Measurements from ENCODE around the gene USP10.

The USP10 gene

DNA sequence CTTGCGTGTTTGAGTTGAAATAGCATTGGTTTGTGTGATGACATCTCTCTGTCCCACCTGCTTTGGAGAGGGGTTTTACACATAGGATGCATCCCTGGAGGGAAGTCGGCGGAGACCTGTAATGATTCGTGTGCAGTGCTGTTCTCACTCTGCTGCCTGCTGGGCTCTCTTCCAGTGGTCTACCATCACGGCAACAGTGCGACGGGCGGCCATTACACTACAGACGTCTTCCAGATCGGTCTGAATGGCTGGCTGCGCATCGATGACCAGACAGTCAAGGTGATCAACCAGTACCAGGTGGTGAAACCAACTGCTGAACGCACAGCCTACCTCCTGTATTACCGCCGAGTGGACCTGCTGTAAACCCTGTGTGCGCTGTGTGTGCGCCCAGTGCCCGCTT is 78.9 kb downstream of the USP10 start:
- no peak for DNase-seq

DNA sequence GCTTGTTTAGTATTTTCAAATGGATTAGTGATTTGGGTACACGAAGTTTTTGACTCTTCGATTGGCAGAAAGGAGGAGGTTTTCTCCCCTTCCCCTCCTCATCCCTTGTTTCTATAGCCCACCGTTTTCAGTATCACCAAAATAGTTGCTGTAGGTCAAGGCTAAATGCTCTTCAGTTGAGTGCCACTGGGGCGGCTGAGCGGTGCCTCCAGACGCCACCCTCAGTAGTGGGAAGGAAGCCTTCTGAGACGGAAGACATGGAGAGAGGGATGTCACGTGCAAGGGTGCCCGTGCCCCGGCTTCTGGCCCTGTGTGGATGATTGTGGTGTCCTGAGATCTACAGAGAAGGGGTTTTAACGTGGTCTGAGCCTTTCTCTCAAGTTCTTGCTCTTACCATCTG is 80.3 kb downstream of the USP10 start:
- no peak for DNase-seq

GRCh38 chr16:84780544-84781376 is 81.0 kb downstream of the USP10 start:
- DNase-seq: no peak

GRCh38 chr16:84782846-84783245 is 83.0 kb downstream of the USP10 start:
- no peak for DNase-seq

DNA sequence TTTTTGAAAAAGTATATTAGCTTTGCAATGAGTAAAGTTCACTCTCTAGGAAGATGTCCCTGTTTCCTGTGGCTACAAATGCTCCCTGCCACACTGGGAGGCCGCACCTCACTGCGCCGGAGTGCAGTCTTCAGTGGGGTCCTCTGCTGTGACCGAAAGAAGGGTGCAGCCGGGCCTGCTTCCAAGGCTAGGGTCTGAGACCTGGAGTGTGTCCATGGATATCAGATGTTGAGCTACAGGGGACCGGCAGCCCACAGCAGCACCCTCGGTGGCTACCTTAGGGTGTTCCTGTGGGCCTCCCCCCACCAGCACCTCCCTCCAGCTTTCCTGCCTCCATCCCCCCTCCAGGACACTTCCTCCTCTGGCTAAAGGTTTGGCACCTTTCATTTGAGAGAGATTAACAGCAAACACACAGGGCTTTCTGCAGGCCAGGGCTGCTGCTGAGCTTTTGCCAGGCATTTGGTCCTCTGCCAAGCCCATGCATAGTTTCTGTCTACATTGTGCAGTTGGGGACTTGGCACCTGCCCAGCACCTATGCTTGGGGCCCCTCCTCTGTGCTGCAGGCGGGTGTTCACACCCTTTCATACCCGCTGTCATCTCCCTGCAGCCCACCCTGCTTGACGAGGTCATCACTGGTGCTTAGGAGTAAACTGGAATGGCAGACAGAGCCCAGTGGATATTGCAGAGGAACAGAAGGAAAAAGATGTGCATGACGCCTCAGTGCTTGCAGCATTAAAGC is 86.2 kb downstream of the USP10 start:
- DNase-seq: no peak

- no peak for DNase-seq
These were observed 86.9 kb downstream of the USP10 start for GRCh38 chr16:84786605-84787262.

GRCh38 chr16:84787263-84787622 is 87.4 kb downstream of the USP10 start:
- DNase-seq: no peak

DNA sequence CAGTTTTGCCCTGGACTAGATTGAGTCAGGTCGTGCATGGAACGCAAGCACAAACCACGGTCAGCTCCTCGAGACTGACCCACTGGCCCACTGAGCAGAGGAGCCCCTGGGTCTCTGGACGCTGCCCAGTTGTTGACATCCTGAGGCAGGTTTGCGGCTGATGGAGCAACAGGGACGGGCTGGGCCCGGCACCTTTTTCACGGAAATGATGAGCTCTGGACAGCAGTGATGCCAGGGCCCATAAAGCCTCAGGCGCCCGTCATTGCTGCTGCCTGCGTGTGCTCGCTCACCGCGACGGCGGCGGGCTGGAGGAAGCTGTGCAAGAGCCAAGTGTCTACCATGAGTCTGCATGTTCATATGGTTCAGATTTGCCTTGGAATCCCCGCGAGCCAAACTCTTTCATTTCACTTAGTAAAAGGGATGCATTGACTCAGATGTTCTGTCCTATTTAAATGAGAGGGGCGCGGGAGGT is 89.2 kb downstream of the USP10 start:
- DNase-seq: no peak

- no peak for DNase-seq
These were observed 89.6 kb downstream of the USP10 start for GRCh38 chr16:84789431-84789830.

DNA sequence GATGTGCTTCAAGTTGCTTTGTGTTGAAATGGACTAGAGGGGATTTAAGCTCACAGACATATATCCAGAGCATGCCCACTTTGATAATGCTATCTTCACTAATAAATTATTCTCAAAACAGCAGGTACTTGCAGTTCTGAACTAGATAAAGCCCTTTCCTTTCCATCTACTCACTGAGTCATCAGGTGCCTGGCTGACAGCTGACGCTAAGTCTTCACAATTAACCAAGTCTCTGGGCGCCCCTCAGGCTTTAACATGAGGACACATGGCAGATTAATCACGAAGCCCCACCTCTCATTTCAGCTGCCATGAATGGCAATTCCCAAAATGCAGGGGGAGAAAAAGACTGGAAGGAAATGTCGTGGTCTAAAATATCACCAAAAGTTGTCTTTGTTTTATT is 90.5 kb downstream of the USP10 start:
- no peak for DNase-seq

DNA sequence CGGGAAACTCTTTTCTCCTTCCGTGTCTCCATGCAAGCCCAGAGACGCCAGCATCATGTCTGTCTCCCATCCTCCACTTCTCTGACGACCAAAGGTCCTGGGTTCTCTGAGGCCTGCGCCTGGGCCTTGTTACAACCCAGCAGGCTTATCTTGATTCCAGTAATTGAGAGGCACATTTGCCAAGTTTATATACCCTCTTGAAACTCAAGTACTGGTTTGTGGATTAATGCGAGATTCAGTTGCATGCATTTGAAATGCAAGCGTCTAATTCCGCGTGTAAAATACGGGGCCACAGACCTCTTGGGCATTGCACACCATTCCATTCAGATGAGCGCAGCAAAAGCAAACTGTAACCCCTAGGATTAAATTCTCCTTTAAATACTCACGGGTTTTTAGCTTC is 91.3 kb downstream of the USP10 start:
- no peak for DNase-seq

DNA sequence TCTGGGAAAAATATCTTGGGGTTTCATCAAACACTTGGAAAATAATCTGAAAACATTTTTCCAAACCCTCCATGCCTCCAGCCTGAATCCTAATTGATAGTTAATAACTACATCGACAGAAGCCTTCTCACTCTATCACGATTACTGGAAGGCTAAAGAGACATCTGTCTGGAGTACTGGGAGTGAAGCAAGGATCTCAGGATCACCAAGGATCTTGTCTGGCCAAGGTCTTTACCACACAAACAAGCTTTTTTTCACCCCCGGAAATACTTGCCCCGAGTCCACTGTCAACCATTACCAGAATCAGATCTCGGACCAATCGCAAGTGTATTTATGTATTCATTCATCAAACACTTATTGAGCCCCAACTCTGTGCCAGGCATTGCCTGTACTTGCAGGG is 91.7 kb downstream of the USP10 start:
- no peak for DNase-seq

- no peak for DNase-seq
These were observed 94.4 kb downstream of the USP10 start for GRCh38 chr16:84794186-84794585.

GRCh38 chr16:84794626-84795025 is 94.8 kb downstream of the USP10 start:
- DNase-seq: no peak

DNA sequence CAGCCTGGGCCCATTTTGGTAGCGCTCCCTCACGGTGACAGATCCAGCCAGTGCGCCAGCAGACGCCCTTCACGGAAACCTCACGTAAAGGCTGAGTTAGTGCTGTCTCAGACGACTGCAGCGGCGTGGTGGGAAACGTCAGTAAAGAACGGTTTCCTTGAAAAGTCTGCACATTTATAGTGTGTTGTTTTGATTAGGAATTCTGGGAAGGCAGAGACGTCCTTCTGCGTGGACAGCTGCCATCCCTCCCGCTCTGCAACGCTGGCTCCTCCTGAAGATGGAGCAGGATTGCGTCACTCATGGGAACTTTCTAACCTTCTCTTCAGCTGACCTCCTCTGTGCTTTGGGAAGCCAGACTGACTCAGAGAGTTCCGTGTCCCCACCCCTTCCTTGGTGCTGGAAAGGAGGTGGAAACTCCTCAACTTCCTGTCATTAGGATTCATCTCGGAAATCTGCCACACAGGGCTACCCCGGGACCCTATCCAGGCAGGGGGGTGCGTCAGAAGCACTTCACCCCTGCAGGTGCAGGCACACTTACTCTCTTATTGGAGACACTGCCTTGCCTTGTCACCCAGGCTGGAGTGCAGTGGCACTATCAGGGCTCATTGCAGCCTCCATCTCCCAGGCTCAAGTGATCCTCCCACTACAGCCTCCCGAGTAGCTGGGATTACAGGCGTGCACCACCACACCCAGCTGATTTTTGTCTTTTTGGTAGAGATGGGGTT is 95.7 kb downstream of the USP10 start:
- DNase-seq: no peak

DNA sequence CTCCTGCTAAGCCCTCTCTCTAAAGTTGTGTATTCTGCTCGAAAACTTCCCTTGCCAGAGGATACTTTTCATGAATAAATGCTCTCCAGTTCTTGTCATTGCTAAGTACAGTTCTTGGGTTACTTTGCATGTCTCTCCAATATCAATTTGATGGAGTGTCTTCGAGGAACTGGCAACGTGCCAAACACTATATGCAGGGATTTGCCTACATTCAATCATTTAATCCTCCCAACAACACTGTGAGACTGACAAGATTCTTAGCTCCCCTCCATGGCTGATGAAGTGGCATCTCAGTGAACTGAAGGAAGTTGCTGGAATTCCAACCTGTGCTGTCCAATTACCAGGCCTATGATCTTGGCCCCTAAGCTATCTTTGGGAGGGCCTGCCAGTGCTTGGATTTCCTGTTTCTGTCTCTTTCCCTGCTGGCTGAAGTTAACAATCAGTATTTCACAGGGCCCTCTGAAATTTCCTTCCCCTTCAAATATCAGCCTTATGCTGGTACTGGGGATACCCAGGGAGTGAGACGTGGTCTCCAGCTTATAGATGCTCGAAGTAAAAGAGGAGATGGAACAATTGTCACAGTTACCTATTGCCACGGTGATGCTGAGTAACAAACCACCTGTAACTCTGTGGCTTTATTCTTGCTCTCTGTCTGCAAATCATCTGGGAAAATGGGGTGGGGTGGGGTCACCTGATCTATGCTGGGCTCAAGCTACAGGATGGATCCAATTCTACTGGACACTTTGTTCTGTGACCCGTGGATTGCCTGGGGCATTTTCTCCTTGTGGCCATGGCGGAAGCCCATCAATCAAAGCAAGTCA is 100.6 kb downstream of the USP10 start:
- DNase-seq: no peak

GRCh38 chr16:84803146-84803545 is 103.3 kb downstream of the USP10 start:
- no peak for DNase-seq

DNA sequence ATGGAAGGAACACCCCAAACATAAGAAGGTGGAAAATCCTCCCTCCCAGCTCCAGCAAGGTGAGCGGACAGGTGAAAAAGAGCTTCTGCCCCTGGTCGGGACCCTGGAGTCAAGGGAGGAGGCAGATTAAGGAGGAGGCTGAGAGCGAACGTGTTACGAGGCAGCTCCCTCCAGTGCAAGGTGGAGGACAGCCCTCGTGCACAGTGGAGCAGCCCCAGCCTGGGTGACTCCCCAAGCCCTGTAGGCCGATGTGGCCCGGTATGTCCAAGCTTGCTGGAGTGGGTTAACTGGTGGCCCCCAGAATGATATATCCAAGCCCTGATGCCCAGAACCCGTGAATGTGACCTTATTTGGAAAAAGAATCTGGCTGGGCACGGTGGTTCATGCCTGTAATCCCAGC is 104.5 kb downstream of the USP10 start:
- no peak for DNase-seq

- no peak for DNase-seq
These were observed 106.6 kb downstream of the USP10 start for GRCh38 chr16:84806256-84806889.

DNA sequence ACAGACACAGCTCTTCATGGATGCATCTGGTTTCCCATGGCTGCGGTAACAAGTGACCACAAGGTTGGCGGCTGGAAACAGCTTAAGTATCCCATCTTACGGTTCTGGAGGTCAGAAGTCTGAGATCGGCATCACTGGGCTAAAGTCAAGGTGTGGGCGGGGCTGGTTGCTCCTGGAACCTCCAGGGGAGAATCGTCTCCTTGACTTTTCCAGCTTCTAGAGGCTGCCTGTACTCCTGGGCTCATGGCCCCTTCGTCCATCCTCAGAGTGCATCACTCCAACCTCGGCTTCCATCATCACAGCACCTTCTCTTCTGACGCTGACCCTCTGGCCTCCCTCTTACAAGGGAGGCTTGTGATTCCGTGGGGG is 107.1 kb downstream of the USP10 start:
- DNase-seq: no peak

- DNase-seq: no peak
These were observed 108.0 kb downstream of the USP10 start for GRCh38 chr16:84807776-84808175.

DNA sequence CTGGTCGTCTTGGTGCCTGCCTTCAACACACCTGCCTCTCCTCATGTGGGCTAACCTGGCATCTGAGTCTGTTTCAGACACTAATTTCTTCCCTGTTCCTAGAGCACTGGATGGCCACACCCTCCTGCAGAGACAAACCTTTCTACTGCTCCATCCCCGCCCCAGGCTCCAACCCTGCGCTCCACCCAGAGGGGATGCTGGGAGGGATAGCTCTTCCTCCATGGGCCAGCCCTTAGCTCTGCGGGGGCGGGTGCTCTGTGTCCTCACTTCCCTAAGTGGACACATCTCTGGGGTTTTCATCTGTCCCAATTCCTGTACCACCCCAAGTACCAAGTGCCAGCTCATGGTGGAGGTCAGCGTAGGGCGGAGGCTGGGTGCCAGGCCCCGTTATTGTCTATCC is 109.0 kb downstream of the USP10 start:
- no peak for DNase-seq

Data from activated T-cell treated with anti-CD3 and anti-CD28 coated beads, Interleukin-2, amount 50 U/mL, for 1 hour (primary cell).